ENCODE results near the gene CDK5RAP3. TPM values are rescaled to one million over a fixed set of nuclear protein-coding genes. Genes with fewer than 3 reads are reported as not detected.

The CDK5RAP3 gene
- total and polyA plus RNA-seq, 2 experiments from 2014 or later = 124 to 179 TPM

DNA sequence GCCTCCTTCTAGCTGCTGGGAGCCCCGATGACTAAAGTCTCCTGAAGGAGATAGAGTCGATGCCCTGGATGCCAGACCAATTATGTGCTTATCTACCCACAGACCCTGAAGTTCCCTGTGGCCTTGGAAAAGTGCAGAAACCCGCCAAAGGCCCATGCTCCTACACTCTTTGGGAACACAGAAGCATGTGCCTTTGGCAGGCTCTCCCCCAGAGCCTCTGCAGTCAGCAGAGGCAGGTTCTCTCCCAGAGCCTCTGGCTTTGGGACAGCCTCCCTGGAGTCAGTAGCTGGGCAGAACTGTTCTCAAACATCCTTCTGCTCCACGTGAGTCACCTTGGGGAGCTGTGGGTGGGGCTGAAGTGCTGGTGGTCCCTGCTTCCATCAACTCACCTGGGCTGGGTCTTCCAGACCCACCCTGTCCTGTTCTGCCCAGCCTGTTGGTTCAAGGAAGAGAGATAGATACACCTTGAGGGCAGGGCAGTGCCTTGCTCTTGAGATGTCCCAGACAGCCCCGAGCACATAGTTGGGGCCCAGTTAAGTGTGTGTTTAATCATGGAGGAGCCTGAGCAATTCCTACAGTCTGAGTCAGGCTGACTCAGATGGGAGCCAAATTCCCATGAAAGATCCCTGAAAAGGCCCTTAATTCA lies 3.2 kb upstream of the CDK5RAP3 start:
- H4K20me1 ChIP-seq (ENCODE audit: insufficient read depth, poor library complexity, severe bottlenecking) = no peaks in the 10 kb centered on the region
- H3K27ac ChIP-seq = peak overlapping the region; percentile 86
- TF ChIP-seq EZH2 (IDR thresholded peaks at IDR 0.05; ENCODE audit: borderline replicate concordance) (no peak), EZH2phosphoT487 (IDR thresholded peaks at IDR 0.05; ENCODE audit: low read depth, severe bottlenecking, unreplicated experiment) (no peak)
- TF ChIP-seq, protein P1, sequence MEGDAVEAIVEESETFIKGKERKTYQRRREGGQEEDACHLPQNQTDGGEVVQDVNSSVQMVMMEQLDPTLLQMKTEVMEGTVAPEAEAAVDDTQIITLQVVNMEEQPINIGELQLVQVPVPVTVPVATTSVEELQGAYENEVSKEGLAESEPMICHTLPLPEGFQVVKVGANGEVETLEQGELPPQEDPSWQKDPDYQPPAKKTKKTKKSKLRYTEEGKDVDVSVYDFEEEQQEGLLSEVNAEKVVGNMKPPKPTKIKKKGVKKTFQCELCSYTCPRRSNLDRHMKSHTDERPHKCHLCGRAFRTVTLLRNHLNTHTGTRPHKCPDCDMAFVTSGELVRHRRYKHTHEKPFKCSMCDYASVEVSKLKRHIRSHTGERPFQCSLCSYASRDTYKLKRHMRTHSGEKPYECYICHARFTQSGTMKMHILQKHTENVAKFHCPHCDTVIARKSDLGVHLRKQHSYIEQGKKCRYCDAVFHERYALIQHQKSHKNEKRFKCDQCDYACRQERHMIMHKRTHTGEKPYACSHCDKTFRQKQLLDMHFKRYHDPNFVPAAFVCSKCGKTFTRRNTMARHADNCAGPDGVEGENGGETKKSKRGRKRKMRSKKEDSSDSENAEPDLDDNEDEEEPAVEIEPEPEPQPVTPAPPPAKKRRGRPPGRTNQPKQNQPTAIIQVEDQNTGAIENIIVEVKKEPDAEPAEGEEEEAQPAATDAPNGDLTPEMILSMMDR (IDR thresholded peaks at IDR 0.05; ENCODE audit: poor library complexity) = no peak
- no peaks in the 10 kb centered on the region for H3K9me2 ChIP-seq (replicated peaks; ENCODE audit: insufficient read depth)
- 43% methylated on average over 5 of the region's 5 CpGs for WGBS (ENCODE audit: low lambda C conversion rate, missing lambda C conversion rate)
- peak; percentile 54 for DNase-seq (ENCODE audit: low spot score)
- H3K79me2 ChIP-seq = peaks cover 16% of the 10 kb centered on the region
- H3K36me3 ChIP-seq (replicated peaks; ENCODE audit: insufficient read depth, low read depth) = no peaks in the 10 kb centered on the region
- no peak overlapping the region for H2AFZ ChIP-seq
- no peaks in the 10 kb centered on the region for H3K9me3 ChIP-seq (ENCODE audit: low read depth)
- peaks cover 52% of the 10 kb centered on the region for H3K4me1 ChIP-seq (ENCODE audit: insufficient read depth)
- H3K27me3 ChIP-seq = no peaks in the 10 kb centered on the region
- H3K4me2 ChIP-seq = peak overlapping the region; percentile 35
- no peak overlapping the region for H3K4me3 ChIP-seq

DNA sequence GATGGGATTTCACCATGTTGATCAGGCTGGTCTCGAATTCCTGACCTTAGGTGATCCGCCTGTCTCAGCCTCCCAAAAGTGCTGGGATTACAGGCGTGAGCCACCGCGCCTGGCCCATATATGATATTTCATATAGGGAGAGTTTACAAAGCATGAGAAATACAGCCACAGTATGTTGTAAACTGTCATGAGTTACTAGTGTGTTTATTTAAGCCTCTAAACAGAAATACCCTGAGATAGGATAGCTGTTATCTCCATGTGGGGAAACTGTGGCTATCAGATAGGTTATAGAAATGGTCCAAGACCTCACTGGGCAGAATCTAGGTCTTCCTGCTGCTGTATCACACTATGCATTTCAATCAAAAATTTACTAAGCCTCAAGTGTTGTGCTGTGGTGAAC lies 2.1 kb upstream of the CDK5RAP3 start:
- peaks cover 17% of the 10 kb centered on the region for H3K79me2 ChIP-seq
- peaks cover 52% of the 10 kb centered on the region for H3K4me1 ChIP-seq (ENCODE audit: insufficient read depth)
- 70% methylated on average over 5 of the region's 5 CpGs for WGBS (ENCODE audit: low lambda C conversion rate, missing lambda C conversion rate)
- no peaks in the 10 kb centered on the region for H3K27me3 ChIP-seq
- no peak for TF ChIP-seq EZH2phosphoT487 (IDR thresholded peaks at IDR 0.05; ENCODE audit: low read depth, severe bottlenecking, unreplicated experiment)
- TF ChIP-seq, protein P1 (IDR thresholded peaks at IDR 0.05; ENCODE audit: poor library complexity) = no peak
- TF ChIP-seq EZH2 (IDR thresholded peaks at IDR 0.05; ENCODE audit: borderline replicate concordance) = no peak
- no peak overlapping the region for H2AFZ ChIP-seq
- H3K4me3 ChIP-seq = no peak overlapping the region
- H3K27ac ChIP-seq = peak overlapping the region; percentile 86
- no peaks in the 10 kb centered on the region for H3K36me3 ChIP-seq (replicated peaks; ENCODE audit: insufficient read depth, low read depth)
- H3K9me3 ChIP-seq (ENCODE audit: low read depth) = no peaks in the 10 kb centered on the region
- no peaks in the 10 kb centered on the region for H3K9me2 ChIP-seq (replicated peaks; ENCODE audit: insufficient read depth)
- DNase-seq (ENCODE audit: low spot score) = no peak
- no peaks in the 10 kb centered on the region for H4K20me1 ChIP-seq (ENCODE audit: insufficient read depth, poor library complexity, severe bottlenecking)
- no peak overlapping the region for H3K4me2 ChIP-seq

DNA sequence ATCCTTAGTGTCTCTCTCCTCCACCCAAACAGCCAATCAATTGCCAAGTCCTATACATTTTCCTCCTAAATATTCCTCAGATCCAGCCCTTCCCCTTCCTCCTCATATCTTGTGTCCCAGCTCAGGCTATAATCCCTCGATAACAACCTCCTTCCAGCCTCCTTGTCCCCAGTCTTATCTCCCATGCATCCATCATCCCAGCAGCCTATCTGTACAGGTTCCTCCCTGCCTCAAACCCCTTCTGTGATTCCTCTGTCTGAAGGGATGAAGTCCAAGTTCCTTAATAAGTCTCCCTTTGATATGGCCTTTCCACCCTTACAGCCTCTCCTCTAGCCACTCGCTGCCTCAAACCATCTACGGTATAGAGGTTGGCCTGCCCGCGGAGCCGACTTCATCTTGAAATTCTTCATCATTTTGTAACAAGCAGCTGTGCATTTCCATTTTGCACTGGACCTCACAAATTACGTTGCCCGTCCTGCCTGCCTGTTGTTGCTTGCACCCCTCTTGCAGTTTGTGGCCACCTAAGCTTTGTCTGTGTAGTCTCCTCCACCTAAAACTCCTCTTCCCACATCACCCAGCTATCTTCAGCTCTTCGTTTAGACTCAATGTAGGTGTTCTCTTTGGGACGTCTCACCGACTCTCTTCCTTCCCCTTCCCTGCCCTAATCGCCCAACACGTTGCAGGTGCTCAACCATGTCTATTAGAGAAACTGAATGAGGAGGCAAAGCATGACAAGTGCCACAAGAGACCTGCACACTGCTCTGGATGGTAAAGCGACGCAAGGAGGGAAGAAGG lies 786 bp upstream of the CDK5RAP3 start:
- no peak for DNase-seq (ENCODE audit: low spot score)
- Histone ChIP-seq H3K27ac (peak overlapping the region; percentile 13), H3K79me2 (peaks cover 17% of the 10 kb centered on the region), H3K36me3 (replicated peaks; ENCODE audit: insufficient read depth, low read depth) (no peaks in the 10 kb centered on the region), H3K4me2 (peak overlapping the region; percentile 72), H3K4me1 (ENCODE audit: insufficient read depth) (peaks cover 43% of the 10 kb centered on the region), H4K20me1 (ENCODE audit: insufficient read depth, poor library complexity, severe bottlenecking) (no peaks in the 10 kb centered on the region), H3K27me3 (no peaks in the 10 kb centered on the region), H3K9me2 (replicated peaks; ENCODE audit: insufficient read depth) (no peaks in the 10 kb centered on the region), H3K4me3 (no peak overlapping the region), H3K9me3 (ENCODE audit: low read depth) (no peaks in the 10 kb centered on the region), H2AFZ (peak overlapping the region; percentile 45)
- TF ChIP-seq, protein P1 (IDR thresholded peaks at IDR 0.05; ENCODE audit: poor library complexity) = no peak
- TF ChIP-seq EZH2phosphoT487 (IDR thresholded peaks at IDR 0.05; ENCODE audit: low read depth, severe bottlenecking, unreplicated experiment) (no peak), EZH2 (IDR thresholded peaks at IDR 0.05; ENCODE audit: borderline replicate concordance) (no peak)
- 51% methylated on average over 15 of the region's 15 CpGs for WGBS (ENCODE audit: low lambda C conversion rate, missing lambda C conversion rate)

Measured in hepatocyte (in vitro differentiated cells).